CD4-positive, alpha-beta T cell treated with Interleukin-12 subunit alpha and Interleukin-12 subunit beta, for 1 hour (primary cell): Measurements from ENCODE around the gene TMEM243.
"Not testable (repeated sequence)": the region's sequence is repeated elsewhere in the genome, so short reads cannot be mapped to it uniquely, and the experiment has no call there.

Experiments
- DNase-seq: peaks from one replicate; pipeline ENCODE4 v3.0.0-alpha.2; 2020

Gene TMEM243, protein sequence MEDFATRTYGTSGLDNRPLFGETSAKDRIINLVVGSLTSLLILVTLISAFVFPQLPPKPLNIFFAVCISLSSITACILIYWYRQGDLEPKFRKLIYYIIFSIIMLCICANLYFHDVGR

GRCh38 chr7:87219545-87220025 lies at the start of gene TMEM243:
Gene TMEM243, minus strand, starts transcription at chr7:87219732. Its CDS starts 229 bp downstream, at chr7:87219503.
- peak; percentile 84 for DNase-seq

- DNase-seq: no peak
These were observed 47.8 kb upstream of the TMEM243 start for GRCh38 chr7:87267239-87267900.

- DNase-seq: no peak
These were observed 44.0 kb upstream of the TMEM243 start for GRCh38 chr7:87263537-87263936.

- no peak for DNase-seq
These were observed 34.1 kb upstream of the TMEM243 start for GRCh38 chr7:87253589-87254087.

DNA sequence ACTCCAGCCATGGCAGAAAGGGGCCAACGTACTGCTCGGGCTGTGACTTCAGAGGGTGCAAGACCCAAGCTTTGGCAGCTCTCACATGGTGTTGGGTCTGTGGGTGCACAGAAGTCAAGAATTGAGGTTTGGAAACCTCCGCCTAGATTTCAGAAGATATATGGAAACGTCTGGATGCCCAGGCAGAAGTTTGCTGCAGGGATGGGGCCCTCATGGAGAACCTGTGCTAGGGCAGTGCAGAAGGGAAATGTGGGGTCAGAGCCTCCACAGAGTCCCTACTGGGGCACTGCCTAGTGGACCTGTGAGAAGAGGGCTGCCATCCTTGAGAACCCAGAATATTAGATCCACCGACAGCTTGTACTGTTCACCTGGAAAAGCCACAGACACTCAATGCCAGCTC lies 26.1 kb upstream of the TMEM243 start:
- not testable (repeated sequence) for DNase-seq

GRCh38 chr7:87238464-87239051 lies 19.0 kb upstream of the TMEM243 start:
- not testable (repeated sequence) for DNase-seq

- no peak for DNase-seq
These were observed 15.4 kb upstream of the TMEM243 start for GRCh38 chr7:87234949-87235348.

GRCh38 chr7:87231711-87232110 lies 12.2 kb upstream of the TMEM243 start:
- DNase-seq: no peak

DNA sequence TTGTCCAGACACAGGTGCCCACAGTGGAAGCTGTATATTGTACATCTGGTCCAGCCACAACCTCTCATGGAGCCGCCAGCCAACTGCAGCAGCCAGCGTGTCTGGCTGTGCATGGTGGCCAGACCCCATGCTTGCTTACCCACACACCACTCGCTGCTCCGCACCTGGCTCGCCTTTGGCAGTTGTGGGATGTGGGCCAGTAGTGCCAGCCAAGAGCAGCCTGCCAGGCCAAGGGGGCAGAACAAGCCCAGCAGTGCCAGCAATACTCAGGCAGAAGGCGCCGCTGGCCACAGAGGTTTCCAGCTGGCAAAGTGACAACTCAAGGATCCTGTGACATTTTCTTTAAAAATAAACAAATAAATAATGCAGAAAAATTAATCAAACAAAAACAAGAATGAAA lies 11.7 kb upstream of the TMEM243 start:
- DNase-seq: no peak

DNA sequence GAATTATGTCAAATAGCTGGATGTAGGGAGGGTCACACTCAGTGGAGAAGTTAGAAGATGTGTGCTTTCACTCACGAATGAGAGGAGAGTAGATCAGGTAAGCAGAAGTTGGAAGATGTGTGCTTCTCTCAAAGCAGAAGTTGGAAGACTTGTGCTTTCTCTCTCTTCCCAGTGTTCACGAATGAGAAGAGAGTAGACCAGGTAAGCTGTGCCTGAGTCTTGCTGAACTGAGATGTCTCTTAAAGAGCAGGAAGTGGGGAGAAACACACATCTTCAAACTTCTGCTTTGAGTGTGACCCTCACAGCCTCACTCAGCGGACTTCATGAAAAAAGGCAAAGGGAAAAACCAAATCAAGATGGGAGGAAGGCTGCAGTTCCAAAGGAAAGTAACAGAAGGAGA lies 7.0 kb upstream of the TMEM243 start:
- DNase-seq: no peak

DNA sequence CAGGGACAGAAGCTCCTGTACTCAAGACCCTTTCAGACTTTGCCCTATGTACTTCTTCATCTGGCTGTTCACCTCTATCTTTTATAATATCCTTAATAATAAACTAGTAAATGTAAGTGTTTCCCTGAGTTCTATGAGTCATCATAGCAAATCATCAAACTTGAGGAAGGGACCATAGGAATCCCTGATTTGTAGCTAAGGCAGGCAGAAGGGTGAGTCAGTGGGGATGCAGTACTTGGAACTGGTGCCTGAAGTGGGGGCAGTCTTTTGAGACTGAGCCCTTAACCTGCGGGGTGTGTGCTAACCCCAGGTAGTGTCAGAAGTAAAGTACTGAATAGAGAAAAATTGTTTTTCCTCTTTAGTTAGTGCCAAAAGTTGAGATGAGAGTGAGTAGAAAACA lies 6.2 kb upstream of the TMEM243 start:
- no peak for DNase-seq

DNA sequence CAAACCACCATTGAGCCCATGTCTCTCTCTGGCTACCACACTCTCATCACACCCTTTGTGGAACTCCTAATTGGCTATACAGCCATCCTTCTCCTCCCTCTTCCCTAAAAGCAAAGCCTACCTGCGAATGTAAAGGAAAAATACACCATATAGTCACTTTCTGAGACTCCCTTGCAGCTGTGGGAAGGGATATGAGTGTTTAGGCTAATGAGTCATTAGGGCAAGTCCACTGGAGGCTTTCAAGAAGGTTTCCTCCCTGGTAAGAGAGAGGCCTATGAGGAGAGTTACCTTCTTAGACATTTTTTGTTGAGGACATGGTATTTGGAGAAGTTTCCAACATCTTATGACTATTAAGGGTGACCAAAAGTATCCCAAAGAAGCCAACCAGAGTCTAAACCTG lies 4.1 kb upstream of the TMEM243 start:
- no peak for DNase-seq

GRCh38 chr7:87220734-87221215 lies 1.2 kb upstream of the TMEM243 start:
- DNase-seq: no peak

DNA sequence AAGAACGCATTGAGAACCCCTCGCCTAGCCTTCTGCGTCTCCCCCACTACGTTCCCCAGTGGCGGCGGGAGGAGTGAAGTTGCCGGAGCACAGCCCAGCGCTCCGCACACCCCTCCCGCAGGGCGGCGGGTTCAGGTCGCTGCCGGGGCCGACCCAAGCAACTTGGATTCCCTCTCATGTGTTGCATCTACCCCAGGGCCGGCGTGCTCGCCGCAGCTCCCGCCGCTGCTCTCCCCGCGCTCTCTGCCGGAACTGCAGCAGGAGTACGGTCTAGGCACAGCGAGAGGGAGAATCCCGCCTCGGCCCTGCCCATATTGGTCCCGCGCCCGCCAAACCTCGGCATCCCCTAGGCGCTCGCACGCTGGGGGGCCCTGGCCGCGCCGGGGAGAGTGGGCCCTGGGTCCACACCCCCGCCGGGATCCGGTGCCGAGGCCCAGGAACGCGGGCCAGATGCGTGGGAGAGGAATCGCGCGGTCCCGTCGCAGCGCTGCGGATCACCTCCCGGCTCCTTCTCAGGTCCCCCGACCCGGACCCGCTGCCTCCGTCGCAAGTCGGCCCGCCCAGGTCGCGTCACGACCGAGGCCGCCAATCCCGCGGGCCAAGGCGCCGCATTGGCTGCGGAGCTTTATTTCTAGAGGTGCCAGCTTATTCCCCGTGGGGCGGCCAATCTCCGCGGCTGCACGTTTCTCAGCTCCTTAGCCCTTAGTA lies 648 bp upstream of the TMEM243 start:
- peak; percentile 82 for DNase-seq

DNA sequence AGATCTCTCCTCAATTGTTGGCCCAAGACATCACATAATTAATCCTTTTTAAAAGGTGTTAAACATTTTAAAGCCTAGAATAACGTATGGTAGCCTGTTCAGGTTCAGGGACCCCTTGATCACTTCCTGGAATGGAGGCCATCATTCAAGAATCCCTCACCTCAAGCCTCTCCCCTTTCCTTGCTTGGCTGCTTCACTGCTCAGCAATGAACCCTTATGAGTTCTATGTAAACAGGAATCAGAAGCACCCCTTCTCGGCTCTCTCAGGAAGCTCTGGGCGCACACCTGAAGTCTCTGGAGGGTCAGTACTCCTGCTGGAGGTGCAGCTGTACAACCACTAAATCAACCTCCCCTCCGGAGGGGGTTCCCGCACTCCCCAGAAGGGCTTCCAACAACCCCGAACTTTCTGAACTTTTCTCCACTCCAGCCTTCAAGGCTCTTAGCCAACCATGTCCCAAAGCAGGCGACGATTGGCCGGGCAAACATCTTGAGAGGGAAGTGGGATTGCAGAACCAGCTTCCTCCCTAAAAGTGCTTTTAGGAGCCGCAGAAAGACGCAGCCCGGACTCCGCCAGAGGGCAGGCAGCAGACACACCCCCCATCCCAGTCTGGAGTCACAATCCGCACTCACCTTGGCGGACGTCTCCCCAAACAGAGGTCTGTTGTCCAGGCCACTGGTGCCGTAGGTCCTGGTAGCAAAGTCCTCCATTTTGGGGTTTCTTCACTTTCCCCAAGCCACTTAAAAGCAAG lies 562 bp downstream of the TMEM243 start:
- DNase-seq: peak; percentile 53

DNA sequence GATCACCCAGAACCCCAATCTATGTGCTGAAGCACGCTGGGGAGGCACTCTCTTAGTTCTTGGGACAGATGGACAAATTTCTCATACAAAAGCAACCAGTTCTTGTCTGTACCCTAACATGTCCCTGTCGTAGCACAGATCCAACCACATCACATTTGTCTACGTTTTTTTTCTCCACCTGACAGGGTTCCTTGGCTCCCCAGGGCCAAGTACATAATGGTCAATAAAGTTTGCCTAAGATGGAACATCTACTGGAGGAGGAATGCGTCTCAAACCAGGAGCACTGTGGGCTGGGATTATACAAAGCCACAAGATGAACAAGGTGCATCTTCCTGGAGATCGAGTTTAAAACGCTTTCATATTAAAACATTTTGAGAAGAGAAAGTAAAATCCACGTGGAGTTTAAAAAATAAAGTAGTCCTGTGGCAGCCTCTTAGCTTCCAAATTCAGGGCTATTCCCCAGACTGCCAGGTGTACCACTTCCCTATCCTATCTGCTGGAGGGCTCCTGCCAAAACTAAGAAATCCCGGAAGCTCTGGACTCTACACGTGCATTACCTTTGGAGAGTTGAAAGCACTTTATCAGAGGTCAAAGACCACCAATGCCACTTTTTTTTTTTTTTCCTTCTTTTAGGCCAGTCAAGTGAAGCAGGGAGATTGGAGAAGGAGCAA lies 1.4 kb downstream of the TMEM243 start:
- DNase-seq: no peak

GRCh38 chr7:87216701-87217508 lies 2.6 kb downstream of the TMEM243 start:
- DNase-seq: peak; percentile 60

DNA sequence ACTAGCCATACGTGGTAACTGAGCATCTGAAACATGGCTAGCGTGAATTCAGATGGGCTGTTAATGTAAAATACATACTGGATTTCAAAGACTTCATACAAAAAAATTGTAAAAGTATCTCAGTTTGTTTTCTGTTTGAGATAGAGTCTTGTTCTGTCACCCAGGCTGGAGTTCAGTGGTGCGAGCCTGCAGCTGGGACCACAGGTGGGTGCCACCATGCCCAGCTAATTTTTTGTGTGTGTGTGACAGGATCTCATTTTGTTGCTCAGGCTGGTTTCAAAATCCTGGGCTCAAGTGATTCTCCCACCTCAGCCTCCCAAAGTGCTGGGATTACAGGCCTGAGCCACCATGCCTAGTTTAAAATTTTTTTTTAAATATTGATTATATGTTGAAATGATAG lies 4.5 kb downstream of the TMEM243 start:
- DNase-seq: no peak

- DNase-seq: no peak
These were observed 5.7 kb downstream of the TMEM243 start for GRCh38 chr7:87213811-87214210.

GRCh38 chr7:87213252-87213651 lies 6.3 kb downstream of the TMEM243 start:
- no peak for DNase-seq

GRCh38 chr7:87212498-87212897 lies 7.0 kb downstream of the TMEM243 start:
- DNase-seq: no peak
